MV-4-11 (cell line): ENCODE data around the gene ATP13A2.
"Not testable (repeated sequence)": the region's sequence is repeated elsewhere in the genome, so short reads cannot be mapped to it uniquely, and the experiment has no call there.

Experiments used
- DNase-seq: peaks from one replicate; lab custom pipeline; 2025; lab: John Stamatoyannopoulos, UW

The ATP13A2 gene

DNA sequence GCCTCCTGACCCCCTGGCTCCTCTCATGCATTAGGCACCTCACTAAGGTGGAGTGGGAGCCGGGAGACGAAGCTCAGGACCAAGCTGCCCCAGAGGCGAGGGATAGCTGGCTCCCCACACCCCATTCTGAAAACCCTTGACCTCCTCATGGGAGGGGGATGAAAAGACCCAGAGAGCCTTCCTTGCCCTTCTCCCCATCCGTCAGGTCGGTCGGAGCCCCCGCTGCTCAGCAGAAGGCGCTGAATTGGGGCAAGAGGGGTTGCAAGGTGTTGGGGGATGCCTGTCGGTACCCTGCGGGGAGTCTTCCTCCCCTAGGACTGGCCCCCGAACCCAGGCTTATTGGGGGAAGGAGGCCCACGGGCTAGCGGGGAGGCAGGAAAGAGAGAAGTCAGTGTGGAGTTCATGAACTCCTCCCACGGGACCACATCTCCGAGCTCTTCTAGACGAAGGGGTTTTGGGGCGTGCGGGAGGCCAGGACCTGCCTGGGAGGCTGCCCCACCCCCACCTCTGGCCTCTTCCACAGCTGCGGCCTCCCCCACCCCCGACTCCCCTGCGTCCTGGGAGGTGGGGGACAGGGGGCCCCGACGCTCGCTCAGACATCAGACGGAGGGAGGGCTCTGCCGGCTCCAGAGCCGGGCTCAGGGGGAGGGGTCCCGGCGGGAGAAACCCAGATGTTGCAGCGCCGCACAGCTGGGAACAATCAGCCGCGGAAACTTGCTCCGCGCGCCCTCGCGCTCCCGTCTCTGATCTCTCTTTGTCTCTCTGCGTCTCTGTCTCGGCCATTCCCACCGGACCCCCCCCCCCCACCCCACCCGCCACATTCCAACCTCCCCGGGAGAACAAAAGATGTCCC lies 32.0 kb downstream of the ATP13A2 start:
- no peak for DNase-seq

DNA sequence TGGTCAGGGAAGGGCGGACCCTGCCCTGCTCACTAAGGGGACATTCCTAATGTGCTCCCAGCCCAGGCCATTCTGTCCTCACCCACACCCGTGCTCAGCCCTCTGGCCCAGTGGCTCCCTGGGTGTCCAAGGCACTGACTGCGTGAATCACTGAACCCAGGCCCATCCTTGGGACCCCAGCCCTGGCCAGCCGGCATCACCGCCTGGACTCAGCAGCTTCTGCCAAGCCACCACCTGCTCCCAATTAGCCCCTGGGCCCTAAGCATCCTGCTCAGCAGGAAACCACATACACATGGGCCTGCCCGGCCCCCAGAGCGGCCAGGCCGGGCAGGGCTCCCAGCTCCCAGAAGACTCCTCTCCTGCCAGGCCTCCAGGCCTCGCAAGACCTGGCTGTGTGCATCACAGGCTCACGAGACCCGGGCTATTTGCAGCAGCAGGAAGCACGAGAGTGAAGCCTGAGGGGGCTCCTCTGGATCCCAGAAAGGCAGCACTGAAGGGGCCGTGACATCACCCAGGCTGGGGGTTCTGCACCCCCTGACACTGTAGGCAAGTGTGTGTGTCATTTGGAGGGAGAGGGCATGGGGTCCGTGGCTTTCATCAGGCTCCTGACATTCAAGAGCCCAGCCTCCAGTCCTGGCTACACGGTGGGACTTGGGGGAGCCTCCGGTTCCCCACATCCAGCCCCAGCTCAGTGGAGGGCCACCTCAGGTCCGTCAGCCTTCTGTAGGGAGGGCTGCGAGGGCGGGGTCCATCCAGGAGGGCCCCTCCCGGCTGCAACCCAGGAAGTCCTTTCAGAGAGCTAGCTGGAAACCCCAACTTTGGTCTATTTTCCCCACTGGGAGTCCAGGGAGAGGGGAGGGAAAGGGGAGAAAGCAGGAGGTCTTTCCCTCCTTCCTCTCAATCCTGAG lies 32.9 kb downstream of the ATP13A2 start:
- DNase-seq = no peak

GRCh38 chr1:16978139-16978538 lies 33.6 kb downstream of the ATP13A2 start:
- DNase-seq = no peak

DNA sequence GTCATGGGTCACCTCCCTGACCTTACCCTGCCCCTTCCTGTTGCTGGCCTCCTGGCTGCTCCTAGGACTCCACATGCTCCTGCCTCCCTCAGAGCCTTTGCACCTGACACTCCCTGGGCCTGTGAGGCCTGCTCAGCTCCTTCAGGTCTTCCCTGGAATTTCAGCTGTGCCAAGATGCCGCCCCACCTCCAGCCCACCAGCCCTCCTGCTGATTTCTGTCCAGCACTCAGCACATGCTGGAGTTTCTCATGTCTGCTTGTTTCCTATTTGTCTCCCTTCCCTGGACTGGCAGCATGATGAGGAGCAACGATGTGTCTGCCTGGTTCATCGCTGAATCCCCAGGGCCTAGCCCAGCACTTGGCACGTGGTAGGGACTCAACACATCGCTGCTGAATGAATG lies 34.4 kb downstream of the ATP13A2 start:
- no peak for DNase-seq

- no peak for DNase-seq
Measured at GRCh38 chr1:16976966-16977365, 34.8 kb downstream of the ATP13A2 start.

DNA sequence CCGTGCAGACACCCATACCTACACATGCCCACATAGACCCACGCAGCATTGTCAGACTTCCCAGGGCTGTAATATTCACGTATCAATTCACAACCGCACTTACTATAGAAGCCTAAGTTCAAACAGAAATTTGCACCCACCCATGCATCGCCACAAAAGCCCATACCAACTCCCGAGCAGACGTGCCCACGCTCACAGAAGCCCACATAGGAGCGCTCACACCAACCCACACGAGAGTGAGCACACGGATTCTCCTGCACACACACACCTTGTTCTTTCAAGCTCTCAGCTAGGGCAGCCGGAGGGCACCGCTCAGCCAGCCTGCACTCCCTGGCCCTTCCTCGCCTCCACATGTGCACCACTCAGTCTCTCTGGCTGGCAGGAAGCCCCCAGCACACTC lies 35.9 kb downstream of the ATP13A2 start:
- DNase-seq = no peak

GRCh38 chr1:16975211-16975610 lies 36.5 kb downstream of the ATP13A2 start:
- no peak for DNase-seq

DNA sequence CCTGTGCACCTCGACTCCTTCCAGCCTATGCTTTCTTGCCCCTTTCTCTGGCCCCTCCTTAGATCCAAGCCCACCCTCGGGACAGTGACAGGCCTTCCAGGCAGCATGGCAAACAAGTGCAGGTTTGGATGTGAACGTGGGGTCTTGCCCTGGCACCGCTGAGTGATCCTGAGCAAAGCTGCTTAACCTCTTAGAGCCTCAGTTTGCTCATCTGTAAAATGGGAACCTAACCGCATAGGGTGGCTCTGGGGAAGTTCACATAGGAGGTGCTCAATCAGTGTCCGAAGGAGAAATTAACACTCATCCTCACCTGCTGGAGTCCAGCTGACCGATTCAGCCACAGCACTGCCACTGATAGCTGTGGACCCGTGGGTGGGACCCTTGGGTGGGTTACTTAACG lies 38.5 kb downstream of the ATP13A2 start:
- DNase-seq = no peak

- no peak for DNase-seq
Measured at GRCh38 chr1:16972189-16972895, 39.4 kb downstream of the ATP13A2 start.

DNA sequence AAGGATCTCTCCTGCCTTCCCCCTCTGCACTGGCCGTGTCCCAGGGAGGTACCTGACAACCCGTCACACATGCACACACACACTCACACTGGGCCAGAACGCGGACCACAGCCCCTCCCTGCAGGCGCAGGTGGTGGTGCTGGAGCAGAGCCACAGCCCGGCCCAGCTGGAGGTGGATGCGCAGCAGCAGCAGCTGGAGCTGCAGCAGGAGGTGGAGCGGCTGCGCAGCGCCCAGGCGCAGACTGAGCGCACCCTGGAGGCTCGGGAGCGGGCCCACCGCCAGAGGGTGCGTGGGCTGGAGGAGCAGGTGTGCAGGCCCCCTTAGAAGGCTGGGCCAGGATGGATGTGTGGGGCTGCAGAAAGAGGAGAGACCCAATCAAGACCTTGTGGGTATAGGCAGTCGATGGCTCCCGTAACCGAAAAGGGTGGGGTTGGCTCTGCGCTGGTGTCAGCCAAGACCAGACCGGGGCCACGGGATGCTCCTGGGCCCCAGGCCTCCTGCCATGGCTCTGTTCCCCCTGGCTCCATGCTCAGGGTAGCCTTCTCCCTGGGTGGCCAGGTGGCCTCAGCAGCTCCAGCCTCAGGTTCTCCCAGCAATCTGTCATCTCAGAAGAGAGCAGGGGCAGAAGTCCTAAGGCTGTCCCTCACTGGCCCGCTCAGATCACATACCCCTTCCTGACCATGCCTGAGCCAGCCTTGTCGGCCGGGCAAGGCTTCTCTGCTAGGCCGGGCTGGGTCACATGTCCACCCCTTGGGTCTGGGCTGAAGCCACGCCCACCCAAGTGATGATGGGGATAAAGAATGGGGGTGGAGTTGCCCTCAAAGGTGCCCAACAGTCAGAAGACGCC lies 40.2 kb downstream of the ATP13A2 start:
- no peak for DNase-seq

GRCh38 chr1:16970132-16970910 lies 41.4 kb downstream of the ATP13A2 start:
- DNase-seq = no peak

- DNase-seq = no peak
Measured at GRCh38 chr1:16969651-16970050, 42.1 kb downstream of the ATP13A2 start.

- no peak for DNase-seq
Measured at GRCh38 chr1:16969057-16969611, 42.6 kb downstream of the ATP13A2 start.

GRCh38 chr1:16968372-16968771 lies 43.4 kb downstream of the ATP13A2 start:
- no peak for DNase-seq

DNA sequence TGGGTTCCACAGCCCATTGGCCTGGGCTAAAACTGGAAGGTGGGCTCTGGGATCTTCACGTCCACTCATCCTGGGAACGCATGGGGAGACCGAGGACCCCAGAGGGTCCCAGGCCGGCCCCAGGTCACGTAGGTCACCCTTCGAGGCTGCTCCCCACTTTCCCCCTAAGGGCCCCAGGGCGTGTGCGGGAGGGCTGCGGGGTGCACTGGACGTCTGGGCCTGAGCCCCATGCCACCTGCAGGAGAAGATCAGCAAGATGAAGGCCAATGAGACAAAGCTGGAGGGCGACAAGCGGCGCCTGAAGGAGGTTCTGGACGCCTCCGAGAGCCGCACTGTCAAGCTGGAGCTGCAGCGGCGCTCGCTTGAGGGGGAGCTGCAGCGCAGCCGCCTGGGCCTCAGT lies 43.8 kb downstream of the ATP13A2 start:
- no peak for DNase-seq

DNA sequence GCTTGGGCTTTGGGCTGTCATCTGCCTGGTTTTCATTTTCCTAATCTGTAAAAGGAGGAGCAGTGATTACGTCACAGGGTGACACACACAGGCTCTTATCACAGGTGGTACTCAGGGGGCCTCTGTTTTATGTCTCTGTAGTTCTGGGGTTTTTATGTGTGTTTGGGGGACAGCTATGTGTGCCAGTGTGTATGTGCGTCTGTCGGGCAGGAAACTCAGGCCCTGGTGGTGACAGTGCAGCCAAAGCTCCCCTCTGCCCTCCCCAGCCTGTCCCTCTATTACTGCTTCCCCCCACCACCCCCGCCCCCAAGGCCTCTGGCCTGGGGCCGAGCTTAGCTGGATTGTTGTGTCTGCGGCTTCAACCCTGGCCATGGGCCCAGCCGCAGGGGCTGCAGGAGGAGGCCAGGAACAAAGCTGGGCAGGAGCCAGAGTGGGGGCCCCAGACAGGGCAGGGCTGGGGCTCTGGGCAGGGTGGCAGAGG lies 44.6 kb downstream of the ATP13A2 start:
- DNase-seq = no peak

GRCh38 chr1:16966282-16966681 lies 45.4 kb downstream of the ATP13A2 start:
- DNase-seq = no peak

GRCh38 chr1:16965486-16966067 lies 46.2 kb downstream of the ATP13A2 start:
- DNase-seq = no peak

- DNase-seq = not testable (repeated sequence)
Measured at GRCh38 chr1:16964169-16964568, 47.6 kb downstream of the ATP13A2 start.
